GM12878 (cell line): ENCODE results near the gene VGF. TPM values are rescaled to one million over a fixed set of nuclear protein-coding genes. Genes with fewer than 3 reads are reported as not detected.

Experiments used
- IRF4 ChIP-seq: IDR thresholded peaks from 2 replicates; pipeline ENCODE4 v1.6.1; 2011; ENCODE audit warnings: low read depth, low read length
- polyA plus RNA-seq, 11 experiments: library from polyadenylated mRNA; depleted of rRNA in 4 of 11; unstranded in 6 of 11; stranded (reverse) in 5 of 11; fragments of >200 nt; fragmentation: Nextera tagmentation in 4 of 11; fragmentation: Illumina TruSeq in 1 of 11; extraction: Ambion mirVana in 4 of 11; extraction: Trizol in 1 of 11; gene quantifications; 1 replicate in 1 of 11; 2 replicates in 10 of 11; pipeline versions ENCODE4 v1.2.1 to v1.2.3, GENCODE V29; 2011 to 2016; ENCODE audit warnings: inconsistent platforms in 2 of 11, missing spikeins in 2 of 11, low read depth in 1 of 11
- total RNA-seq, 4 experiments: library from RNA; depleted of rRNA in 3 of 4; stranded (reverse); fragments of >200 nt in 3 of 4; fragmentation: Illumina TruSeq in 1 of 4; extraction: Trizol in 1 of 4; gene quantifications; 2 replicates each; pipeline versions ENCODE4 v1.2.1 to v1.2.3, GENCODE V29; 2013 to 2021
- TF ChIP-seq, protein P1 (sequence below): fragments of 450-650 bp; IDR thresholded peaks from 2 replicates; pipeline ENCODE4 v1.6.1; 2018; ENCODE audit warnings: mild to moderate bottlenecking, low read depth, moderate library complexity; ENCODE audit not compliant: partially characterized antibody
- TF ChIP-seq, protein P2 (sequence below): fragments of 450-650 bp; IDR thresholded peaks from 2 replicates; pipeline ENCODE4 v1.6.1; 2017; ENCODE audit warnings: mild to moderate bottlenecking, moderate library complexity

The VGF gene
- total and polyA plus RNA-seq, 10 of the 15 experiments (the other 5 are each of a cell fraction or from before 2014, with no cell fraction given): 0.09 to 0.25 (median 0.17) TPM; not detected in 6

DNA sequence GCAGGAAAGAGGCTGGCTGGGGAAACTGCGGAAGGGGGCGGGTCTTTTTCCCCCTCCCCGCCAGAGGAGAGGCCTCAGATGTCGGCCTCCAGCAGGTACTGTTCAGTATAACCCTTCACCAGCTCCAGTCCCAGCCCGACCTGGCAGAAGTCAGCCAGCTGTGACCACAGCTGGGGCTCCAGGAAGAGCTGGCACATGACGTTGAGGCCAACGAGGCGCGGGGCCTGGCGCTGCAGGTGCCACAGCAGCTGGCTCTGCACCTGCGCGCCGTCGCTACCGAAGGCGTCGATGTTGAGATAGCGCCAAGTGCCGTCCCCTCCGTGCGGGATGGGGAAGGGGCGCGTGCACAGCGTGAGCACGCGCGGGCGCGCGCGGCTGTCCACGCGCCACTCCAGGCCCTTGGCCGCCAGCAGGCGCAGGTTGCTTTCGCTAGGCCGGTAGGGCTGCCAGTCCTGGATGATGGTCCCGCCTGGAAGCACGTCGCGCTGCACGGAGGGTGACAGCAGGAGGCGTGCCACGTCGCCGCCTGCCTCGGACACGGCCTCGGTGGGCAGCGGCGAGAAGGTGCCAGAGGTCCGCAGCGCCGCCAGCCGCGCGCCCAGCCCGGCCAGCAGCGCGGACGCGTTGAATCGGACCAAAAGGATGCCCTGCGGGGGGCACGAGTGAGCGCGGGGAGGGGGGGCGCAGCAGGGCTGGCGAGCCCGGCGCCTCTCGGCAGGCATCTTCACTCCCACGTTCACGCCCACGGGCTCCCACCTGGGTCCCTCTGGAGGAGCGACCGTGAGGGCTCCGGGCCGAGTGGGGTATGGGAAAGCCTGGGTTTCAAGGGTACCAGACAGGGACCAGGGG is 6.9 kb upstream of the VGF start (continued):
- TF ChIP-seq, protein P1, sequence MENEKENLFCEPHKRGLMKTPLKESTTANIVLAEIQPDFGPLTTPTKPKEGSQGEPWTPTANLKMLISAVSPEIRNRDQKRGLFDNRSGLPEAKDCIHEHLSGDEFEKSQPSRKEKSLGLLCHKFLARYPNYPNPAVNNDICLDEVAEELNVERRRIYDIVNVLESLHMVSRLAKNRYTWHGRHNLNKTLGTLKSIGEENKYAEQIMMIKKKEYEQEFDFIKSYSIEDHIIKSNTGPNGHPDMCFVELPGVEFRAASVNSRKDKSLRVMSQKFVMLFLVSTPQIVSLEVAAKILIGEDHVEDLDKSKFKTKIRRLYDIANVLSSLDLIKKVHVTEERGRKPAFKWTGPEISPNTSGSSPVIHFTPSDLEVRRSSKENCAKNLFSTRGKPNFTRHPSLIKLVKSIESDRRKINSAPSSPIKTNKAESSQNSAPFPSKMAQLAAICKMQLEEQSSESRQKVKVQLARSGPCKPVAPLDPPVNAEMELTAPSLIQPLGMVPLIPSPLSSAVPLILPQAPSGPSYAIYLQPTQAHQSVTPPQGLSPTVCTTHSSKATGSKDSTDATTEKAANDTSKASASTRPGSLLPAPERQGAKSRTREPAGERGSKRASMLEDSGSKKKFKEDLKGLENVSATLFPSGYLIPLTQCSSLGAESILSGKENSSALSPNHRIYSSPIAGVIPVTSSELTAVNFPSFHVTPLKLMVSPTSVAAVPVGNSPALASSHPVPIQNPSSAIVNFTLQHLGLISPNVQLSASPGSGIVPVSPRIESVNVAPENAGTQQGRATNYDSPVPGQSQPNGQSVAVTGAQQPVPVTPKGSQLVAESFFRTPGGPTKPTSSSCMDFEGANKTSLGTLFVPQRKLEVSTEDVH: no peak
- TF ChIP-seq, protein P2, sequence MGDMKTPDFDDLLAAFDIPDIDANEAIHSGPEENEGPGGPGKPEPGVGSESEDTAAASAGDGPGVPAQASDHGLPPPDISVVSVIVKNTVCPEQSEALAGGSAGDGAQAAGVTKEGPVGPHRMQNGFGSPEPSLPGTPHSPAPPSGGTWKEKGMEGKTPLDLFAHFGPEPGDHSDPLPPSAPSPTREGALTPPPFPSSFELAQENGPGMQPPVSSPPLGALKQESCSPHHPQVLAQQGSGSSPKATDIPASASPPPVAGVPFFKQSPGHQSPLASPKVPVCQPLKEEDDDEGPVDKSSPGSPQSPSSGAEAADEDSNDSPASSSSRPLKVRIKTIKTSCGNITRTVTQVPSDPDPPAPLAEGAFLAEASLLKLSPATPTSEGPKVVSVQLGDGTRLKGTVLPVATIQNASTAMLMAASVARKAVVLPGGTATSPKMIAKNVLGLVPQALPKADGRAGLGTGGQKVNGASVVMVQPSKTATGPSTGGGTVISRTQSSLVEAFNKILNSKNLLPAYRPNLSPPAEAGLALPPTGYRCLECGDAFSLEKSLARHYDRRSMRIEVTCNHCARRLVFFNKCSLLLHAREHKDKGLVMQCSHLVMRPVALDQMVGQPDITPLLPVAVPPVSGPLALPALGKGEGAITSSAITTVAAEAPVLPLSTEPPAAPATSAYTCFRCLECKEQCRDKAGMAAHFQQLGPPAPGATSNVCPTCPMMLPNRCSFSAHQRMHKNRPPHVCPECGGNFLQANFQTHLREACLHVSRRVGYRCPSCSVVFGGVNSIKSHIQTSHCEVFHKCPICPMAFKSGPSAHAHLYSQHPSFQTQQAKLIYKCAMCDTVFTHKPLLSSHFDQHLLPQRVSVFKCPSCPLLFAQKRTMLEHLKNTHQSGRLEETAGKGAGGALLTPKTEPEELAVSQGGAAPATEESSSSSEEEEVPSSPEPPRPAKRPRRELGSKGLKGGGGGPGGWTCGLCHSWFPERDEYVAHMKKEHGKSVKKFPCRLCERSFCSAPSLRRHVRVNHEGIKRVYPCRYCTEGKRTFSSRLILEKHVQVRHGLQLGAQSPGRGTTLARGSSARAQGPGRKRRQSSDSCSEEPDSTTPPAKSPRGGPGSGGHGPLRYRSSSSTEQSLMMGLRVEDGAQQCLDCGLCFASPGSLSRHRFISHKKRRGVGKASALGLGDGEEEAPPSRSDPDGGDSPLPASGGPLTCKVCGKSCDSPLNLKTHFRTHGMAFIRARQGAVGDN: no peak
- TF ChIP-seq IRF4: no peak
- TF ChIP-seq, all 136 proteins: peak for 4
